ENCODE data around the gene PRICKLE1.

Gene PRICKLE1

GRCh38 chr12:42477941-42478340 lies 111.6 kb downstream of the PRICKLE1 start:
- TF ChIP-seq CTCF (IDR thresholded peaks at IDR 0.05; ENCODE audit: insufficient read depth, low read length), result no peak
- no peak for TF ChIP-seq GABPA (IDR thresholded peaks at IDR 0.05; ENCODE audit: low read depth)
- no peak for TF ChIP-seq REST (IDR thresholded peaks at IDR 0.05; ENCODE audit: insufficient replicate concordance, low read depth)
- no peak for TF ChIP-seq SPI1 (IDR thresholded peaks at IDR 0.05; ENCODE audit: borderline replicate concordance, low read depth)
- no peak for TF ChIP-seq POLR2AphosphoS5 (IDR thresholded peaks at IDR 0.05; ENCODE audit: low read depth)
- Histone ChIP-seq H3K27me3 (ENCODE audit: insufficient read depth, poor library complexity, severe bottlenecking) (peaks cover 2% of the 10 kb centered on the region), H3K4me3 (replicated peaks; ENCODE audit: insufficient read depth, low read length) (no peak overlapping the region), H3K27ac (replicated peaks) (no peak overlapping the region)
- no peak for DNase-seq (ENCODE audit: low read depth in 1 of 2, low spot score in 1 of 2)

- no peak for DNase-seq (ENCODE audit: low read depth in 1 of 2, low spot score in 1 of 2)
- H3K27ac ChIP-seq (replicated peaks), result no peak overlapping the region
- H3K27me3 ChIP-seq (ENCODE audit: insufficient read depth, poor library complexity, severe bottlenecking), result no peaks in the 10 kb centered on the region
- no peak overlapping the region for H3K4me3 ChIP-seq (replicated peaks; ENCODE audit: insufficient read depth, low read length)
- TF ChIP-seq REST (IDR thresholded peaks at IDR 0.05; ENCODE audit: insufficient replicate concordance, low read depth) (no peak), GABPA (IDR thresholded peaks at IDR 0.05; ENCODE audit: low read depth) (no peak), POLR2AphosphoS5 (IDR thresholded peaks at IDR 0.05; ENCODE audit: low read depth) (no peak), SPI1 (IDR thresholded peaks at IDR 0.05; ENCODE audit: borderline replicate concordance, low read depth) (no peak), CTCF (IDR thresholded peaks at IDR 0.05; ENCODE audit: insufficient read depth, low read length) (no peak)
These were observed 114.4 kb downstream of the PRICKLE1 start for GRCh38 chr12:42475106-42475505.

GRCh38 chr12:42474391-42474790 lies 115.2 kb downstream of the PRICKLE1 start:
- TF ChIP-seq POLR2AphosphoS5 (IDR thresholded peaks at IDR 0.05; ENCODE audit: low read depth), result no peak
- no peak for TF ChIP-seq SPI1 (IDR thresholded peaks at IDR 0.05; ENCODE audit: borderline replicate concordance, low read depth)
- no peak for TF ChIP-seq CTCF (IDR thresholded peaks at IDR 0.05; ENCODE audit: insufficient read depth, low read length)
- DNase-seq (ENCODE audit: low read depth in 1 of 2, low spot score in 1 of 2), result no peak
- H3K4me3 ChIP-seq (replicated peaks; ENCODE audit: insufficient read depth, low read length), result no peak overlapping the region
- H3K27ac ChIP-seq (replicated peaks), result no peak overlapping the region
- no peaks in the 10 kb centered on the region for H3K27me3 ChIP-seq (ENCODE audit: insufficient read depth, poor library complexity, severe bottlenecking)

GRCh38 chr12:42473561-42473960 lies 116.0 kb downstream of the PRICKLE1 start:
- TF ChIP-seq GABPA (IDR thresholded peaks at IDR 0.05; ENCODE audit: low read depth) (no peak), SPI1 (IDR thresholded peaks at IDR 0.05; ENCODE audit: borderline replicate concordance, low read depth) (no peak), POLR2AphosphoS5 (IDR thresholded peaks at IDR 0.05; ENCODE audit: low read depth) (no peak), REST (IDR thresholded peaks at IDR 0.05; ENCODE audit: insufficient replicate concordance, low read depth) (no peak), CTCF (IDR thresholded peaks at IDR 0.05; ENCODE audit: insufficient read depth, low read length) (no peak)

More at GRCh38 chr12:42473561-42473960, 116.0 kb downstream of the PRICKLE1 start:
- Histone ChIP-seq H3K27ac (replicated peaks) (no peak overlapping the region), H3K4me3 (replicated peaks; ENCODE audit: insufficient read depth, low read length) (no peak overlapping the region), H3K27me3 (ENCODE audit: insufficient read depth, poor library complexity, severe bottlenecking) (no peaks in the 10 kb centered on the region)
- DNase-seq (ENCODE audit: low read depth in 1 of 2, low spot score in 1 of 2), result no peak

Measured in HL-60 (cell line).